ENCODE data around the gene CDK18.

CDK18 gene

GRCh38 chr1:205505791-205506190, 1.3 kb downstream of the CDK18 start:
- DNase-seq = peak in 3 of 4 experiments; percentile 32 to 42 (median 32)

- DNase-seq = no peak
Observed at GRCh38 chr1:205506409-205507200, 2.1 kb downstream of the CDK18 start.

- no peak for DNase-seq
Observed at GRCh38 chr1:205508227-205508714, 3.8 kb downstream of the CDK18 start.

- DNase-seq = no peak
Observed at GRCh38 chr1:205510308-205510950, 6.0 kb downstream of the CDK18 start.

GRCh38 chr1:205510951-205511330, 6.5 kb downstream of the CDK18 start:
- DNase-seq = no peak

- DNase-seq = peak; percentile 75 to 90 (median 88)
Observed at GRCh38 chr1:205512059-205513045, 7.9 kb downstream of the CDK18 start.

GRCh38 chr1:205513774-205514173, 9.3 kb downstream of the CDK18 start:
- DNase-seq = no peak

GRCh38 chr1:205514211-205515142, 10.0 kb downstream of the CDK18 start:
- DNase-seq = peak in 3 of 4 experiments; percentile 32 to 53 (median 45)

GRCh38 chr1:205515781-205516253, 11.3 kb downstream of the CDK18 start:
- no peak for DNase-seq

- no peak for DNase-seq
Observed at GRCh38 chr1:205516362-205516761, 11.9 kb downstream of the CDK18 start.

- no peak for DNase-seq
Observed at GRCh38 chr1:205517288-205517687, 12.8 kb downstream of the CDK18 start.

- DNase-seq = no peak
Observed at GRCh38 chr1:205517763-205518162, 13.3 kb downstream of the CDK18 start.

- DNase-seq = no peak
Observed at GRCh38 chr1:205518661-205519540, 14.4 kb downstream of the CDK18 start.

GRCh38 chr1:205519541-205520131, 15.2 kb downstream of the CDK18 start:
- no peak for DNase-seq

GRCh38 chr1:205520709-205521108, 16.2 kb downstream of the CDK18 start:
- no peak for DNase-seq

GRCh38 chr1:205521686-205522085, 17.2 kb downstream of the CDK18 start:
- no peak for DNase-seq

- no peak for DNase-seq
Observed at GRCh38 chr1:205522692-205523091, 18.2 kb downstream of the CDK18 start.

GRCh38 chr1:205523261-205523890, 18.9 kb downstream of the CDK18 start:
- no peak for DNase-seq

All from suppressor macrophage (primary cell).